ENCODE results near the gene OSGIN1. TPM values are rescaled to one million over a fixed set of nuclear protein-coding genes. Genes with fewer than 3 reads are reported as not detected.

Gene OSGIN1
- total RNA-seq, 4 donors from 2014 or later = 0.77 to 5.4 (median 1.2) TPM; not detected in 1

GRCh38 chr16:83971165-83972130, 18.4 kb downstream of the OSGIN1 start:
- TF ChIP-seq, protein P1, sequence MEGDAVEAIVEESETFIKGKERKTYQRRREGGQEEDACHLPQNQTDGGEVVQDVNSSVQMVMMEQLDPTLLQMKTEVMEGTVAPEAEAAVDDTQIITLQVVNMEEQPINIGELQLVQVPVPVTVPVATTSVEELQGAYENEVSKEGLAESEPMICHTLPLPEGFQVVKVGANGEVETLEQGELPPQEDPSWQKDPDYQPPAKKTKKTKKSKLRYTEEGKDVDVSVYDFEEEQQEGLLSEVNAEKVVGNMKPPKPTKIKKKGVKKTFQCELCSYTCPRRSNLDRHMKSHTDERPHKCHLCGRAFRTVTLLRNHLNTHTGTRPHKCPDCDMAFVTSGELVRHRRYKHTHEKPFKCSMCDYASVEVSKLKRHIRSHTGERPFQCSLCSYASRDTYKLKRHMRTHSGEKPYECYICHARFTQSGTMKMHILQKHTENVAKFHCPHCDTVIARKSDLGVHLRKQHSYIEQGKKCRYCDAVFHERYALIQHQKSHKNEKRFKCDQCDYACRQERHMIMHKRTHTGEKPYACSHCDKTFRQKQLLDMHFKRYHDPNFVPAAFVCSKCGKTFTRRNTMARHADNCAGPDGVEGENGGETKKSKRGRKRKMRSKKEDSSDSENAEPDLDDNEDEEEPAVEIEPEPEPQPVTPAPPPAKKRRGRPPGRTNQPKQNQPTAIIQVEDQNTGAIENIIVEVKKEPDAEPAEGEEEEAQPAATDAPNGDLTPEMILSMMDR (IDR thresholded peaks at IDR 0.05) = no peak
- TF ChIP-seq POLR2A (IDR thresholded peaks at IDR 0.05) = no peak
- Histone ChIP-seq H3K9me3 (no peaks in the 10 kb centered on the region), H3K36me3 (no peaks in the 10 kb centered on the region), H3K27me3 (peaks cover 0 to 12% of the 10 kb centered on the region in 2 donors), H3K4me3 (no peak overlapping the region), H3K27ac (no peak overlapping the region), H3K4me1 (peaks cover 0 to 3% of the 10 kb centered on the region in 2 donors)
- intact Hi-C loops (cut with DNase I; ENCODE audit: low total_unique reads) = no loop called here
- no peak for DNase-seq

DNA sequence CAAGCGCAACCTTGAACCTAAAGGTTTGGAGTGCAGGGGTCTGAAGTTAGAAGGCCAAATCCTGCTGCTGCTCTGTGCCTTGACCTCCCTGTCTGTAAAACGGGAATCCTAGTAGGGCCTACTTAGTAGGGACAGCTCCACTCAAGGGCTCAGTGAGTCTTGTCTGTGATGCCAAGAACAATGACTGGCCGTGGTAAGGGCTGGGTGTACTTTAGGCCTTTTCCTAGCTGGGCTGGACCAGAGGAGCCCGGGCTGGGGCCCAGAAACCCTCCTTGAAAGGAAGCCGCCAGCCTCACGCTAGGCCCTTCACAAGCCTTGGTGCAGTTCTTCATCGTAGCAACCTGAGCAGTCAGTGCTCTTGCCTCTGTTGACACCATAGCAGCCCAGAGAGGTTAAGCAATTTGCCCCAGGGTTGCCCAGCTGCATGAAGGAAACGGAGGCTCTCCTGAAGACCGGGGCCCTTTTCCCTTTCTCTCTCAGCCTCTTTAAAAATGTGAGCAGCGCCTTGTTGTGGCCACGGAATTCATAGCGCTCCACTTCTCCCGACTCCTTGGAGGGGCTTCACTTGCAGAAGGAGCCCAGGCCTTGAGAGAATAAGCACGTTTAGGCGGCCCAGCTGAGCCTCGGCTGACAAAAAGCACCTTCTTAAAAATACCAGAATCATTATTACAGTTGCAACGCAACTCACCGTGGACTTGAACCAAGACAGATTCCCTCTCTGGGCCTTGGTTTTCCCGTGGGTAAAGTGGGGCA, 19.4 kb downstream of the OSGIN1 start:
- H3K4me3 ChIP-seq = no peak overlapping the region
- no peaks in the 10 kb centered on the region for H3K9me3 ChIP-seq
- no peak overlapping the region for H3K27ac ChIP-seq
- TF ChIP-seq POLR2A (IDR thresholded peaks at IDR 0.05) = no peak
- TF ChIP-seq, protein P1 (IDR thresholded peaks at IDR 0.05) = no peak
- intact Hi-C loops (cut with DNase I; ENCODE audit: low total_unique reads) = no loop called here
- no peaks in the 10 kb centered on the region for H3K36me3 ChIP-seq
- H3K4me1 ChIP-seq = peaks cover 0 to 3% of the 10 kb centered on the region in 2 donors
- H3K27me3 ChIP-seq = peaks cover 0 to 12% of the 10 kb centered on the region in 2 donors
- DNase-seq = no peak

DNA sequence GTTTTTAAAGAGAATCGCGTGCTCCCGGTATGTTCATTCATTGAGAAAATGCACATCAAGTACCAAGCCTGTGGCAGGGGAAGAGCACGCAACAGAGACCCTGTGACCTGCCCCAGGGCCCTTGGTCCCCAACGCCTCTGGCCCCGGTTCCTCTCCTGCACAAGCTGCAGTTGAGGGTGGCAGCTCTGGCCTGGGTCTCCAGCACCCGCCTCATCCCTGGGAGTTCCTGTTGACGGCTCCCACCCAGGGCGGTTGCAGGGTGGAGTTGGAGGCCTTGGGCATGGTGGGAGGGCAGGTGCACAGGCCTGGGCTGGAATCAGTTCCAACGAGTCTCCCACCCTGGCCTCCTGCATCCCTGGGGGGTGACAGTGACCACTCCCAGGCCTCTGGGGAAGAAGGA, 20.0 kb downstream of the OSGIN1 start:
- TF ChIP-seq, protein P1 (IDR thresholded peaks at IDR 0.05) = no peak
- TF ChIP-seq POLR2A (IDR thresholded peaks at IDR 0.05) = no peak
- no peaks in the 10 kb centered on the region for H3K9me3 ChIP-seq
- peaks cover 0 to 10% of the 10 kb centered on the region in 2 donors for H3K27me3 ChIP-seq
- no peak overlapping the region for H3K27ac ChIP-seq
- no peak for DNase-seq
- intact Hi-C loops (cut with DNase I; ENCODE audit: low total_unique reads) = no loop called here
- peaks cover 0 to 1% of the 10 kb centered on the region in 2 donors for H3K4me1 ChIP-seq
- H3K4me3 ChIP-seq = no peak overlapping the region
- no peaks in the 10 kb centered on the region for H3K36me3 ChIP-seq

DNA sequence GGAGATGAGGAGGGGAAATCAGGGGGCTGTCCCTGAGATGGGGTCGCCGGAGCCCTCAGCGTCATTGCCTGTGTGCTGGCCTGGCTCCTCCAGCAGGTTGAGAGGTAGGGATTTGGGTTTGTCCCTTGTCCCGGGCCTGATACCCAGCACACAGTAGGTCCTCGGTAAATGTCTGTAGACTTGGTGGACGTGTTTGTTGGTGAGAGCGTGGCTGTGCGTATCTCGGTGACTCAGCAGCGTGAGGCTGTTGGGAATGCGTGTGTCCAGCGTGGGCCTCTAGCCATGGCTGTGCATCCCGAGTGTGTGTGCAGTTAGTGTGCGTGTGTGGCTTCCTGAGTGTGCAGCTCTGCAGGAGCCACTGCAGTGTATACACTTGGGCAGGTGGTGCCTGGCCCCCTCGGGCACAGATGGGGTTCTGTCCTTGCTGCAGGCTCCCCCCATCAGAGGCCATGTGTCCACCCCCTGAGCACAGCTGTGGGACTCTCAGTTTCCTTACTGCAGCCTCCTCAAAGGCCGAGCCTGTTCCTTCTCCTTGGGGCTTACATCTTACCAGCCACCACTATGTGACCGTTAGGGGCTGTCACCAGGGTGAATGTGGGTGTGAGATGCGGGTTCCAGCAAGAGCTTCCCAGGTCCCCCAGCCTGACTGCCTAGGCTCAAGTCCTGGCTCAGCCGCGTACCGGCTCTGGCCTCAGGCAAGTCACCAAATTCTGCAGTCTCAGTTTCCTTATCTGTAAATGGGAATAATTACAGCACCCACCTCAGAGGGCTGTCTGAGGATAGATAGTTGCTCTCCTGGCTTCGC, 20.7 kb downstream of the OSGIN1 start:
- TF ChIP-seq POLR2A (IDR thresholded peaks at IDR 0.05) = no peak
- TF ChIP-seq, protein P1 (IDR thresholded peaks at IDR 0.05) = no peak
- Histone ChIP-seq H3K4me1 (no peaks in the 10 kb centered on the region), H3K27me3 (peaks cover 0 to 9% of the 10 kb centered on the region in 2 donors), H3K4me3 (no peak overlapping the region), H3K36me3 (no peaks in the 10 kb centered on the region), H3K9me3 (no peaks in the 10 kb centered on the region), H3K27ac (no peak overlapping the region)
- intact Hi-C loops (cut with DNase I; ENCODE audit: low total_unique reads) = no loop called here
- DNase-seq = no peak
